NCI-H2107 (cell line): ENCODE data around the gene VNN1.
"Not testable (repeated sequence)": the region's sequence is repeated elsewhere in the genome, so short reads cannot be mapped to it uniquely, and the experiment has no call there.

Source experiments
- DNase-seq: peaks from one replicate; lab custom pipeline; 2025; lab: John Stamatoyannopoulos, UW

The VNN1 gene

GRCh38 chr6:132725471-132725870, 11.6 kb upstream of the VNN1 start:
- DNase-seq: no peak

GRCh38 chr6:132719736-132720448, 6.0 kb upstream of the VNN1 start:
- no peak for DNase-seq

DNA sequence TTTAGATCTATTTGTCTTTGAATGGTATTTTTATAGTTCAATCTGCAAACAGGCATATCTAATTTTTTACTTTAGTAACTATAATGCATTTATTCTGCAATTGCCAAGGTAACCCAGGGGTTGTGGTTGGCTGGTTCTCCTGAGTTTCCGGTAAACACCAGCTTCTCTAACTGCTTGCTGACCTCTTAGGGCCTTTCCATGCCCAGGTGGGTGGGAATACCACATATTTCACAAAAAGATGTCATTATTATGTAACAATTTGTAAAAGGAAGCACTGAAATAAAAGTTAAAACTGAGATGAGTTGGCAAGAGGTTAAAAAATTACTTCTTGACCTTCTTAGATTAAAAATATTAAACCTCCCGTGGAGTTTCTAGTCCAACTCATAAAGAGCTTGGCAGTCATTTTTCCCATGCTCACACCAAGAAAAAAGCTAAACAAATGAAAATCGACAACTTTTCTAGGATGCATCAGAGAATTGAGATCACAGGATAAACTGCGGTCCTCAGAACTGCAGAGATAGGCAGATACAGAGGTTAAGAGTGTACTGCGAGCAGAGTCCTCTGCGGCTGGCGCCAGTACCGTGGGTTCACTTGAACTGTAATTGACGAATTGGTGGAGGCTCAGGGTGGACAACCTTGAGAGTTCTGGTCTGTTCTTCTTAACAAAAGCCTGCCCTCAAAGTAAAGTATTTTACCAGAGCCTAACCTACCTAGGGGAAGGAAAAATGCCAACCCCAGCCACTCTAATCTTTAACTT, 2.2 kb upstream of the VNN1 start:
- no peak for DNase-seq

DNA sequence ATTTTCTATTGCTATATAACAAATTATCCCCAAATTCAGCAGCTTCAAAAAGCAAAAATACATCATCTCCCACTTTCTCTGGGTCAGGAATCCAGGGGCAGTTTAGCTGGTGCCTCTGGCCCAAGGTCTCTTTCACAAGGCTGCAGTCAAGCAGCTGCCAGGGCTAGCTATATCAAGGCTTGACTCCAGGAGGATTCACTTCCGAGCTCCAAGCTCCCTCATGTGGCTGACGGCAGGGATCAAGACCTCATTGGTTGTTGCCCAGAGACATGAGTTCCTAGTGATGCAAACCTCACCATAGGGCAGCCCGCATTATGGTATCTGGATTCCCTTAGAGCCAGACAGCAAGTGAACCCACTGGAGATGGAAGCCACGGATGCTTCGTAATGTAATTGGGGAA, 1.3 kb upstream of the VNN1 start:
- peak; percentile 15 for DNase-seq

GRCh38 chr6:132714160-132714559, 305 bp upstream of the VNN1 start:
- no peak for DNase-seq

DNA sequence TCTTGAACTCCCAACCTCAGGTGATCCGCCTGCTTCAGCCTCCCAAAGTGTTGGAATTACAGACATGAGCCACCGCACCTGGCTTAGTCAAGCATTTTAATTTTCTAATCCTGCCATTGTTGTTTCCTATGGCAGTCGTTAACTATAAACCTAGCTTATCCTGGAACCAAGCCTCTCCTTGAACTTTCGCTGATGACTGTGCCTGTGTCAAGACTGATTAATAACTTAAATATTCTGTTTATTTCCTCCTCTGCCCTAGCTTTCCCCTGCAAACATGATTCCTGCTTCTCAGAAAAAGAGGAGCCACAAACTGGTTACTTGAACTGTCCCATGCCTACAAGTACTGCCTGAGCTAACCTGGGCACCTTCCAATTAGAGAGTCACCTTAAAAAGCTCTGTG, 1.5 kb downstream of the VNN1 start:
- no peak for DNase-seq

DNA sequence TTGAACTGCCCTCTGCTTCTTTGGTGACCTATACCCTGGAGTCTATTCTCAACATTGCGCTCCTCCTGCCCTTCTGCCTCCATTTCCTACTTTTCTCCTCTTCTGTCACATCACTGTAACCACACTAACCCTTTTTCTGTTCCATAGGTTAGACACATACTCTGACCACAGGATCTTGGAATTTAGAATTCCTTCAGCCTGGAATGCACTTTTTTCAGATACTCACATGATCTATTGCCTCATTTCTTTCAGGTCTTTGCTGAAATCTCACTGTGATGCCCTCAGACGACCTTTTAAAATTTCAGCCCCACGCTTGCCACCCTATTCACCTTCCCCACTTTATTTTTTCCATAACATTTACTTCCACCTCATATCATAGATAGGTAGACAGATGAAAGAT, 5.1 kb downstream of the VNN1 start:
- no peak for DNase-seq

DNA sequence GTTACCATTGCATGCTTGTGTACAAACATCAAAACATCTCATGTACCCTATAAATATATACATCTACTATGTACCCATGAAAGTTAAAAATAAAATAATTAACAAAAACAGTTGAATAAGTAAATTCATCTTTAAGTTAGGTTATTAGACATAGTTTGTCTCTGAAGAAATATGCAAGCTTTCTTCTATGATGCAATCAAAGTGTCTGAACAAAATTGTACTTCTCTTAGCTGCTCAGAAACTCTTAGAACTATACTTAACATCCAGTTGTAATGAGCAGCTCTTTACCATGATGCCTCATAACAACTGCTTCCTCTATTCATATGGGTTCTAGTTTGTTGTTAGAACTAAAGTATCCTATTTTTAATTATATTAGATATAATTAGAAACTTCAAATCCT, 5.9 kb downstream of the VNN1 start:
- DNase-seq: no peak

GRCh38 chr6:132706756-132707155, 7.1 kb downstream of the VNN1 start:
- DNase-seq: not testable (repeated sequence)

DNA sequence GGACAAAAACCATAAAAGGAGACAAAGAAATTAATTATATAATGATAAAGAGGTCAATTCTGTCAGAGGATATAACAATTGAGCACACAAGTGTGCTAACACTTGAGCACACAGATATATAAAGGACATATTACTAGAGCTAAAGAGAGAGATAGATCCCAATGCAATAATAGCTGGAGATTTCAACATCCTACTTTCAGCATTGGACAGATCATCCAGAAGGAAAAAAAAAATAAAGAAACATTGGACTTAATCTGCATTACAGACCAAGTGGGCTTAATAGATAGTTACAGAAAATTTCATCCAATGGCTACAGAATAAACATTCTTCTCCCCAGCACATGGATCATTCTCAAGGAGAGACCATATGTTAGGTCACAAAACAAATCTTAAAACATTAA, 9.9 kb downstream of the VNN1 start:
- no peak for DNase-seq

GRCh38 chr6:132698608-132699007, 15.2 kb downstream of the VNN1 start:
- DNase-seq: no peak

DNA sequence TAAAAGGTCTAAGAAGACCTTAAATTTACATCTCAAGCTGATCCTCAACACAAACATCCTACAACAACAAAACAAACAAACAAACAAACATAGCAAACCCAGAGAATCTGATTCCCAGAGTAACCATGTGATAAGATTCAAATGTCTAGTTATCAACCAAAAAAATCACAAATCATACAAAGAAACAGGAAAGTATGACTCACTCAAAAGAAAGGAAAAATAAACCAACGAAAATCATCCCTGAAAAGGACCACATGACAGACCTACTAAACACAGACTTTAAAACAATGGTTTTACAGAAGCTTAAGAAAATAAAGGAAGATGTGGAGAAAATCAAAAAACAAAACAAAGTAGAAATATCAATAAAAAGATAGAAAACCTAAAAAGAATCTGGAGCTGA, 18.1 kb downstream of the VNN1 start:
- no peak for DNase-seq

GRCh38 chr6:132693478-132693877, 20.4 kb downstream of the VNN1 start:
- DNase-seq: no peak

DNA sequence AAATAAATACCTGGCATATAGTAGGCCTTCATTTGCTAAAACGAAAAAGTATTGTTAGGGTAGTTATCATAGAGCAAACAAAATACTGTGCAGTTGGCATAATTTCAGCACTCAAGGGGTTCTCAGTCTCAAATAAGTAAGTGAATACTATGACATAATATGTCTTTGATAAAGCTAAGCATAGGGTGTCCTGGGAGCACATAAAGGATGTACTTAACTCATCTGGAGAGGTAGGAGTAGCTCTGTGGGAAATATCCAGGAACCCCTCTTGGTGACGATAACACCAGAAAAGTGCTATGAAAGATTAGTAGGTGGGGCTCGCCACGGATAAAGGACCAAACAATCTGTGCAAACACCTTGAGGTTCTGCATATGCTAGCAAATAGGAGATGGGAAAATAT, 23.2 kb downstream of the VNN1 start:
- no peak for DNase-seq

- DNase-seq: no peak
Observed at GRCh38 chr6:132687306-132687705, 26.5 kb downstream of the VNN1 start.

GRCh38 chr6:132686531-132686930, 27.3 kb downstream of the VNN1 start:
- no peak for DNase-seq

- DNase-seq: no peak
Observed at GRCh38 chr6:132685009-132685408, 28.8 kb downstream of the VNN1 start.

DNA sequence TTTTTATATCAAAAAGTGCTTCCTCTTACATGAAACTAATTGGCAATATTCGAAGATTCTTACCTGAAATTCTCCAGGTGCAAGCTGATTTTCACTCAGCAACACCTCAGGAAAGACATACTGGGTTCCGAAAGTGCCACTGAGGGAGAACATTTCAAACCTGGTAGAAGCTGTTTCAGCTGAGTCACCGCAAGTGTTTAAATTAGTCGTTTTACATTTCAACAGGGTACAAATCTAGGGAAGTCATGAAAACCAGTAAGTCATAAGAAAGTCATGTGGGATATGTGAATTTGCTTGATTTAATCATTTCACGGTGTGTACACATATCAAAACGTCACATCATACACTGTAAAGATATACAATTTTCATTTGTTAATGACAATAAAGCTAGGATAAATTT, 29.6 kb downstream of the VNN1 start:
- no peak for DNase-seq

- DNase-seq: no peak
Observed at GRCh38 chr6:132683543-132683942, 30.3 kb downstream of the VNN1 start.

DNA sequence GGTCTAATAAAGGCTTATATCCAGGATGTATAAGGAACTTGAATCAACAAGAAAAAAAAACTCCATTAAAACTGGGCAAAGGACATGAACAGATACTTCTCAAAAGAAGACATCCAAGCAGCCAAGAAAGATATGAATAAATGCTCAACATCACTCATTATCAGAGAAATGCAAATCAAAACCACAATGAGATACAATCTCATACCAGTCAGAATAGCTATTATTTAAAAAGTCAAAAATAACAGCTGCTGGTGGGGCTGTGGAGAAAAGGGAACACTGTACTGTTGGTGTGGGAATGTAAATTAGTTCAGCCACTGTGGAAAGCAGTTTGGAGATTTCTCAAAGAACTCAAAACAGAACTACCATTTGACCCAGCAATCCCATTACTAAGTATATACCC, 34.8 kb downstream of the VNN1 start:
- DNase-seq: not testable (repeated sequence)

- DNase-seq: no peak
Observed at GRCh38 chr6:132675749-132676148, 38.1 kb downstream of the VNN1 start.

DNA sequence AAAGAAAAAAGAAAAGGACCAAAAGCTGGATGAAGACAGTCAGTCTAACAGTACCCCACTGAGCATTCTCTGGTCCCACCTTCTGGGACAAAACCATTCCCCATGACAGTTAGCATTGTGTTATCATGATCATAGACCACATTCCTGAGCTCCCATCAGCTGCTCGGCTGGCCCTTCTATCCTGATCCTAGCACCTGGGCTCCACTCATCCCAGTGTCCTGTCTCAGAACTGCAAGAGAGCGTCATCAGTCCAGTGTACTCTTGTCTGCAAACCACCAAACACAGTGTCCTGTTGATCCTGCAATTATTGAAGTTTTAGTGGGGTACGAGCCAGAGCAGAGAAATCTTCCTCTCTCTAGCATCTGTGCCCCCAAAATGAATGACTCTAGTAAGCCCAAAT, 38.9 kb downstream of the VNN1 start:
- DNase-seq: no peak

- DNase-seq: peak; percentile 76
Observed at GRCh38 chr6:132673376-132674094, 40.3 kb downstream of the VNN1 start.
